Measurements from ENCODE around the gene WIPF3.

DNA sequence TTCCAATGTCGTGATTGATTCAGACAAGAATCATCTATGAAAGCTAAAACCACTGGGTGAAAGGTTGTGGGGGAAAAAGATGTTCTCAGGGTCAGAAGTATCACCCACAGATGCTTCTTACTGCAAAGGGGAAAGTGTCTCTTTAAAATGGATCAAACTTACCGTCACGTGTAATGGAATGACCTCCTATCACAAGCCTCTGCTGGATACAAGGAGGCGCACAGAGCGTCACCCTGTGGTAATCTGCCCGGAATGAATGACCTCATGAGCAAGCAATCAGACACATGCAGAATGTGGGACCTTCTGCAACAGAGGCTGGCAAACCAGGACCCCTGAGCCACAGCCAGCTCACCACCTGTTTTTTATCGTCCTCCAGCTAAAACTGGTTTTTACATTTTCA lies 33.0 kb downstream of the WIPF3 start:
- TF ChIP-seq REST (IDR thresholded peaks at IDR 0.05; ENCODE audit: insufficient replicate concordance, low read depth), result no peak
- TF ChIP-seq, protein P1, sequence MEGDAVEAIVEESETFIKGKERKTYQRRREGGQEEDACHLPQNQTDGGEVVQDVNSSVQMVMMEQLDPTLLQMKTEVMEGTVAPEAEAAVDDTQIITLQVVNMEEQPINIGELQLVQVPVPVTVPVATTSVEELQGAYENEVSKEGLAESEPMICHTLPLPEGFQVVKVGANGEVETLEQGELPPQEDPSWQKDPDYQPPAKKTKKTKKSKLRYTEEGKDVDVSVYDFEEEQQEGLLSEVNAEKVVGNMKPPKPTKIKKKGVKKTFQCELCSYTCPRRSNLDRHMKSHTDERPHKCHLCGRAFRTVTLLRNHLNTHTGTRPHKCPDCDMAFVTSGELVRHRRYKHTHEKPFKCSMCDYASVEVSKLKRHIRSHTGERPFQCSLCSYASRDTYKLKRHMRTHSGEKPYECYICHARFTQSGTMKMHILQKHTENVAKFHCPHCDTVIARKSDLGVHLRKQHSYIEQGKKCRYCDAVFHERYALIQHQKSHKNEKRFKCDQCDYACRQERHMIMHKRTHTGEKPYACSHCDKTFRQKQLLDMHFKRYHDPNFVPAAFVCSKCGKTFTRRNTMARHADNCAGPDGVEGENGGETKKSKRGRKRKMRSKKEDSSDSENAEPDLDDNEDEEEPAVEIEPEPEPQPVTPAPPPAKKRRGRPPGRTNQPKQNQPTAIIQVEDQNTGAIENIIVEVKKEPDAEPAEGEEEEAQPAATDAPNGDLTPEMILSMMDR (IDR thresholded peaks at IDR 0.05; ENCODE audit: insufficient read depth, low read length), result no peak
- no peak for TF ChIP-seq POLR2AphosphoS5 (IDR thresholded peaks at IDR 0.05; ENCODE audit: low read depth)
- TF ChIP-seq SPI1 (IDR thresholded peaks at IDR 0.05; ENCODE audit: borderline replicate concordance, low read depth), result no peak

Data from HL-60 (cell line).